Mononuclear cell (primary cell): ENCODE measurements around the gene ACVRL1. TPM values are rescaled to one million over a fixed set of nuclear protein-coding genes. Genes with fewer than 3 reads are reported as not detected.

Source experiments
- H3K27me3 ChIP-seq: 2 replicates; pipeline ENCODE4 v1.6.0; 2011; ENCODE audit warnings: low read length, control low read depth; ENCODE audit not compliant: insufficient read depth
- H3K4me1 ChIP-seq: 2 replicates; pipeline ENCODE4 v1.5.1; 2011; ENCODE audit warnings: mild to moderate bottlenecking, low read length, control low read depth; ENCODE audit not compliant: insufficient read depth
- H3K4me3 ChIP-seq: 2 replicates; pipeline ENCODE4 v1.5.1; 2011; ENCODE audit warnings: mild to moderate bottlenecking, low read length, moderate library complexity
- H3K9me3 ChIP-seq: 2 replicates; pipeline ENCODE4 v1.5.1; 2011; ENCODE audit warnings: low read depth, mild to moderate bottlenecking, control low read depth, low read length
- total RNA-seq: library from RNA; depleted of rRNA; stranded (reverse); fragments of >200 nt; gene quantifications from one replicate; pipeline ENCODE4 v1.2.3, GENCODE V29; 2012

Gene ACVRL1
- total RNA-seq, 1 donor, result 0.31 TPM

DNA sequence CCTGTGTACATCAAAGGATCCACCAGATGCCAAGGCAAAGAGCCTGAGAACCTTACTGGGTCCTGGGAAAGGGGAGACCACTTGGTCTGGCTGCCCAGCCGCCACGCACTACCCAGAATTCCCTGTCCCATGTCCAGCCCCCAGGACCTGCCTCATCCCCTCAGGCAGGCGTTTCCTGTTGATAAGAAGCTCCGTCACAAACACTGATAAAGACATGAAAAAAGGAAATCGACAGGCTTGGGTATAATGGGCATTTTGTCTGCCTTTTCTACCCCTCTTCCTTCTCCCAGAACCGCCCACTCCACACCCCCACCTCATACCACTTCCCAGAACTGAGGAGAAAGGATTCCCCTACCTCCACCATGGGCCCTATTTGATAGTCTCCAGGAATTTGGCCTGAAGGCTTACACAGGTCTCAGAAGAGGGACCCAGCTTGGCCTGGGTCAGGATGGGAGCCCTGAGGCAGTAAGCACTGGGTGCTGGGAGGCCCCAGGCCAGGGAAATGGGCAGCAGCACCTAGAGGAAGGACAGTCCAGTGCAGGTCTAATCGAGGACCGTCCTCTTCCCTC, 18.8 kb downstream of the ACVRL1 start:
- peaks cover 19% of the 10 kb centered on the region for H3K4me1 ChIP-seq
- no peak overlapping the region for H3K4me3 ChIP-seq
- H3K27me3 ChIP-seq, result no peaks in the 10 kb centered on the region
- H3K9me3 ChIP-seq, result no peaks in the 10 kb centered on the region

GRCh38 chr12:51926718-51927117, 19.4 kb downstream of the ACVRL1 start:
- no peaks in the 10 kb centered on the region for H3K27me3 ChIP-seq
- no peak overlapping the region for H3K4me3 ChIP-seq
- peaks cover 19% of the 10 kb centered on the region for H3K4me1 ChIP-seq
- H3K9me3 ChIP-seq, result no peaks in the 10 kb centered on the region

- H3K9me3 ChIP-seq, result no peaks in the 10 kb centered on the region
- H3K4me3 ChIP-seq, result no peak overlapping the region
- no peaks in the 10 kb centered on the region for H3K27me3 ChIP-seq
Measured at GRCh38 chr12:51932218-51933076, 25.1 kb downstream of the ACVRL1 start.

DNA sequence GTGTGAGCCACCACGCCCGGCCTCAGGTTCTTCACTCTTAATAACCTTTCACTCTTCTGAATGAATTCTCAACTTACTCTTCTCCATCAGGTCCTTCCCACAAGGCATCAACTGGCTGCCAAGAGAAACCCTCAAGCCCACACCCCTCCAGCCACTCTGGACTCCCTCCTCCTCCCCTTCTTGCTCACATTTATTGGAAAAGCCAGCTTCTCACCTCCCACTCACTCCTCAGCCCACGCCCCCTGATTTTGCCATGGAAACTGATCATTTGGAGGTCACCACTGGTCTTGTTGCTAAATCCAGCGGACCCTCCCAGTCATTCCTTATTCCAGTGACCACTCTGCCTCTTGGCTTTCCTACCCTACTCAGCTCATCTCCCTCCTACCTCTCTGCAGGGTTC, 26.8 kb downstream of the ACVRL1 start:
- no peak overlapping the region for H3K4me3 ChIP-seq
- H3K27me3 ChIP-seq, result no peaks in the 10 kb centered on the region
- no peaks in the 10 kb centered on the region for H3K9me3 ChIP-seq
- no peaks in the 10 kb centered on the region for H3K4me1 ChIP-seq

More at GRCh38 chr12:51932218-51933076, 25.1 kb downstream of the ACVRL1 start:
- H3K4me1 ChIP-seq, result no peaks in the 10 kb centered on the region

GRCh38 chr12:51937926-51938325, 30.6 kb downstream of the ACVRL1 start:
- H3K4me1 ChIP-seq, result no peaks in the 10 kb centered on the region
- H3K4me3 ChIP-seq, result no peak overlapping the region
- H3K9me3 ChIP-seq, result no peaks in the 10 kb centered on the region
- H3K27me3 ChIP-seq, result no peaks in the 10 kb centered on the region

GRCh38 chr12:51938726-51939125, 31.4 kb downstream of the ACVRL1 start:
- no peaks in the 10 kb centered on the region for H3K9me3 ChIP-seq
- H3K4me3 ChIP-seq, result no peak overlapping the region
- no peaks in the 10 kb centered on the region for H3K27me3 ChIP-seq
- no peaks in the 10 kb centered on the region for H3K4me1 ChIP-seq

DNA sequence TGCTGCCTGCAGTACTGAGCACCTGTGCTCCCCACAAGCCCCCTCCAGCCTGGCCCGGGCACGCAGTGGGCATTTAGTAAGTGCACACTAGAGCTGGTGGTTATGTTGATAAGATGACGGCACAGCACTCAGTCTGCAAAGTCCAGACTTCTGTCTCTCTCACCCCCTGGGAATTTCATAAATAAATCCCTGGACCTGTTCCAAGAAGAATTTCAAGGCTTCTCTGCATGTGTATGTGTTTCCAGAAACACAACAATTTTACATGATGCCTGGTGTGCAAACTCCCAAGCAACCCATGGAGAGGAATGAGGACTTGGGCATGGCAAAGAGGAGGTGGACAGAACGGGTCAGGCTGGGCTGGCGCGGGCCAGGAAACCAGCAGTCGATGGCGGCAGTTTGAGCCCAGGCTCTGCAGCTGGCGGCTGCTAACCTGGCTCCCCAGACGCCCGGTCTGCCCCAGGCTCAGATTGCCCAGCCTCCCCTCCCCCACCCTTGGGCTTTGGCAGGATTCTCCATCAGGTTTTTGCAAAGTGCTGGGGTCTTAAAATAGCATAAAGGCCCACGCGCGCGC, 33.8 kb downstream of the ACVRL1 start:
- Histone ChIP-seq H3K4me1 (no peaks in the 10 kb centered on the region), H3K9me3 (peaks cover 12% of the 10 kb centered on the region), H3K27me3 (no peaks in the 10 kb centered on the region), H3K4me3 (no peak overlapping the region)

GRCh38 chr12:51941604-51942003, 34.3 kb downstream of the ACVRL1 start:
- Histone ChIP-seq H3K4me1 (no peaks in the 10 kb centered on the region), H3K9me3 (peaks cover 12% of the 10 kb centered on the region), H3K4me3 (no peak overlapping the region), H3K27me3 (no peaks in the 10 kb centered on the region)

GRCh38 chr12:51942056-51942455, 34.8 kb downstream of the ACVRL1 start:
- Histone ChIP-seq H3K4me1 (no peaks in the 10 kb centered on the region), H3K4me3 (no peak overlapping the region), H3K9me3 (peaks cover 12% of the 10 kb centered on the region), H3K27me3 (no peaks in the 10 kb centered on the region)

DNA sequence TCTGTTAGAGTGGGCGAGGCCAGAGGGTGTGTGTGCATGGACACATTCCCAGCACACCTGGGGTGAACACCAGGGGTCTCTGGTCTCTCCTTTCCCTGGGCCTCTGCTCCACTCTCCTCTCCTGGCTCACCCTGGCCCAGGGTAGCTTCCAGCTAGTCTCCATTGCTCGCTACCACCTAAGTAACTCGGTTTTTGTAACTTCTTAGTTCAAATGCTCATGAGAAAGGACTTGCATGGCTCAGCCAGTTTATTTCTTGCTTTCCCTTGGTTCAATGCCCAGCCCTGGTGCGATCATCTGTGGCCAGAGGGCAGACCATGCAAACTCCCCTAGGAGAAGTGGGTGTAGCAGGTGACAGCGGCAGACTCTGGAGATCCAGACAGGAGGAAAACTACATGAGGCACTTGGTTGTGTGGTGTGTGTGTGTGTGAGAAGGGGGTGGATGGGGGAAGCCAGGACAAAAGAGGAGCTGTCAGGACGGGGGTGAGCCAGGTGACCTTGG, 35.2 kb downstream of the ACVRL1 start:
- peaks cover 12% of the 10 kb centered on the region for H3K9me3 ChIP-seq
- H3K4me1 ChIP-seq, result no peaks in the 10 kb centered on the region
- no peak overlapping the region for H3K4me3 ChIP-seq
- no peaks in the 10 kb centered on the region for H3K27me3 ChIP-seq

DNA sequence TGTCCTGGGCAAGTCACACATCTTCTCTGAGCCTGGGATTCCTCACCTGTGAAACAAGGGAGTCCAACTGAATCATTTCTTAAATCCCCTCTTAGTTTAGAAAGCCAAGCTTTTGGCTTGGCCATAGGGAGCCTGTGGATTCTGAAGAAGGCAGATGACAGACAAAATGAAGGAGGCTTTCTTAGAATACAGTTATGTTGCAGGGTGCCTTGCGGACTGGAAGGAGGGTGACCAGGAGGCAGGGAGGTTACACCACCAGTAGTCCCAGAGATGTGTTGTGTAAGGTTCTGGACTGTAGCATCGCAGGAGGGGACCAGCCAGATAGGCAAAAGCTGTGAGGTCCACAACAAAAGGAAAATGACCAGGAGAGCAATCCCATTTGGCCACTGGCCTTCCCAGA, 36.0 kb downstream of the ACVRL1 start:
- Histone ChIP-seq H3K9me3 (peaks cover 12% of the 10 kb centered on the region), H3K27me3 (no peaks in the 10 kb centered on the region), H3K4me3 (no peak overlapping the region), H3K4me1 (no peaks in the 10 kb centered on the region)

DNA sequence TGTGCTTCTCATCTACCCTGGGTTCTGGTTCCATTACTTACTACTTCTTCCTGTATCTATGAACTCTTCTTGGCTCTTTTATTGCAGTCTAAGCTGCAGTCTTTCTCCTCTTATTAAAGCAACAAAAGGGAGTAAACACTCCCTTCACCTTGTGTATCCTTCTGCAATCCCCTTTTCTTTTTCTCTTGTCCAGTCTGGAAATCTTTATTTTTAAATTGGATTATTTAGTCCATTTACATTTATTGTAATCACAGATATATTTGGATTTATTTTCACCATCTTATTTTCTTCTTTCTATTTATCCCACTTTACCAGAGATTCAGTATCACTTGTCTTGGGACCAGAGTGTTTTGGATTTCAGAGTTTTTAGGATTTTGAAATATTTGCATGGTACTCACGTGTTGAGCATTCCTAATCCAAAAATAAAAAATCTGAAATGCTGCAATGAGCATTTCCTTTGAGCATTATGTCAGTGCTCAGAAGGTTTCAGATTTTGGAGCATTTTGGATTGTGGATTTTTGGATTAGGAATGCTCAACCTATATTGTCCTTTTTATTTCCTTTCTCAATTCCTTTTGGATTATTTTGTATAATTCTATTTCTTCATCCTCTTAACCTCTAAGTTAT, 37.4 kb downstream of the ACVRL1 start:
- Histone ChIP-seq H3K4me3 (no peak overlapping the region), H3K9me3 (peaks cover 12% of the 10 kb centered on the region), H3K27me3 (peaks cover 3% of the 10 kb centered on the region), H3K4me1 (no peaks in the 10 kb centered on the region)

- no peak overlapping the region for H3K4me3 ChIP-seq
- H3K27me3 ChIP-seq, result peaks cover 6% of the 10 kb centered on the region
- H3K9me3 ChIP-seq, result peaks cover 12% of the 10 kb centered on the region
- peaks cover 10% of the 10 kb centered on the region for H3K4me1 ChIP-seq
Measured at GRCh38 chr12:51947246-51947996, 40.1 kb downstream of the ACVRL1 start.

DNA sequence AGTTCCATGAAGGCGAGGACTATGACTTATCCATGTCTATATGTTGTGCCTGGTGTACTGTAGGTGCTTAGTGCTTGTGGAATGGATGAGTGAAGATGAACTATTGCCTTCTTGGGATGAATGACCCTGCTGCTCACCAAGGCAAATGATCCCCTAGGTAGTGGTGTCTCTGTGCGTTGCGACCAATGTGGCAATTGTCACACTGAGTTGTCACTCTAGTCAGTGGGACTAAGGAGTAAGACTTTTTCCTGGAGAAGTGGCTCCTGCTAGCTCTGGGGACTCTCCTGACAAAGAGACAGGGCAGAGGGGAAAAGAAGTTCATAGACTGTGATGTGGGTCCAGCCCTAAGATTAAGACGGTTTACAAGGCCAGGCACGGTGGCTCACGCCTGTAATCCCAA, 40.8 kb downstream of the ACVRL1 start:
- Histone ChIP-seq H3K4me1 (peaks cover 16% of the 10 kb centered on the region), H3K9me3 (peaks cover 12% of the 10 kb centered on the region), H3K27me3 (peaks cover 6% of the 10 kb centered on the region), H3K4me3 (no peak overlapping the region)
